Naive thymus-derived CD8-positive, alpha-beta T cell (primary cell): Measurements from ENCODE around the gene C16orf74. TPM values are rescaled to one million over a fixed set of nuclear protein-coding genes. Genes with fewer than 3 reads are reported as not detected.

Experiments
- ATAC-seq, 2 donors: fragments of 150-1000 bp; cut with Tn5 transposase in 1 of 2; sonication (Bioruptor Pico), chemical (Tn5 transposase) in 1 of 2; 1 replicate in 1 of 2; 2 replicates in 1 of 2; pipeline ENCODE4 v1.10.0; 2021; ENCODE audit warnings: mild to moderate bottlenecking in 2 of 2, moderate library complexity in 2 of 2
- POLR2A ChIA-PET: fragments of 350-600 bp; sonication (Branson Sonifier 250); formaldehyde crosslinking; loops from one replicate; lab custom pipeline; 2021; ENCODE audit warnings: antibody characterized with exemption; lab: Charles Lee
- DNase-seq, 10 donors: peaks; one replicate each; pipeline versions ENCODE4 v3.0.0 to v3.0.0-alpha.2; 2020 to 2022
- H3K27ac Mint-ChIP-seq, 10 donors: one replicate each; pipeline ENCODE4 v1.8.0; 2020 to 2022; ENCODE audit warnings: mild to moderate bottlenecking in 10 of 10, mixed read lengths in 10 of 10, moderate library complexity in 4 of 10, inconsistent platforms in 1 of 10
- H3K27me3 Mint-ChIP-seq, 5 donors: one replicate each; pipeline ENCODE4 v1.8.0; 2021 to 2022; ENCODE audit warnings: mixed read lengths in 5 of 5
- H3K36me3 Mint-ChIP-seq, 3 donors: one replicate each; pipeline ENCODE4 v1.8.0; 2020 to 2022; ENCODE audit warnings: mixed read lengths in 3 of 3, mild to moderate bottlenecking in 2 of 3, inconsistent platforms in 1 of 3
- H3K4me1 Mint-ChIP-seq, 4 donors: one replicate each; pipeline ENCODE4 v1.8.0; 2021 to 2022; ENCODE audit warnings: mixed read lengths in 4 of 4
- H3K4me3 Mint-ChIP-seq, 10 donors: one replicate each; pipeline ENCODE4 v1.8.0; 2020 to 2022; ENCODE audit warnings: mild to moderate bottlenecking in 10 of 10, mixed read lengths in 10 of 10, moderate library complexity in 6 of 10, inconsistent platforms in 1 of 10
- H3K9me3 Mint-ChIP-seq, 9 donors: one replicate each; pipeline ENCODE4 v1.8.0; 2020 to 2022; ENCODE audit warnings: mixed read lengths in 9 of 9, mild to moderate bottlenecking in 3 of 9, inconsistent platforms in 1 of 9, moderate library complexity in 1 of 9
- polyA plus RNA-seq, 3 donors: library from polyadenylated mRNA; unstranded; fragments of 300-500 nt; fragmentation: Illumina TruSeq; gene quantifications; one replicate each; pipeline ENCODE4 v1.2.3, GENCODE V29; 2021
- total RNA-seq, 8 experiments: library from RNA in 2 of 8; stranded (reverse) in 2 of 8; gene quantifications; one replicate each; pipeline ENCODE4 v1.2.3 and lab custom pipeline; 2021 to 2026

Gene C16orf74
- total and polyA plus RNA-seq, 5 experiments from 2014 or later = 16.0 to 42.3 (median 19.1) TPM

GRCh38 chr16:85724936-85725335 is 26.0 kb downstream of the C16orf74 start:
- Mint-ChIP-seq H3K9me3 (no peaks in the 10 kb centered on the region), H3K27ac (no peak overlapping the region), H3K4me3 (no peak overlapping the region), H3K27me3 (no peaks in the 10 kb centered on the region), H3K4me1 (peaks cover 4 to 18% (median 10%) of the 10 kb centered on the region in 4 donors), H3K36me3 (peaks cover 0 to 24% (median 10%) of the 10 kb centered on the region in 3 donors)
- DNase-seq (no peak), ATAC-seq (no peak)
- POLR2A ChIA-PET = interaction anchor here (1.8 kb wide), 1 partner anchor 10 kb away, joined by 5 read pairs; no protein-coding TSS in a partner anchor

GRCh38 chr16:85724126-85724879 is 26.6 kb downstream of the C16orf74 start:
- Mint-ChIP-seq H3K36me3 (peaks cover 0 to 24% (median 10%) of the 10 kb centered on the region in 3 donors), H3K4me1 (peaks cover 0 to 12% (median 6%) of the 10 kb centered on the region in 4 donors), H3K9me3 (no peaks in the 10 kb centered on the region), H3K4me3 (no peak overlapping the region), H3K27me3 (no peaks in the 10 kb centered on the region), H3K27ac (peak overlapping the region in 2 of 10 donors; percentile 20 to 59)
- no peak for DNase-seq
- POLR2A ChIA-PET = interaction anchor here (0.6 kb wide), 1 partner anchor 50 kb away, joined by 4 read pairs; no protein-coding TSS in a partner anchor
- ATAC-seq = no peak

- no peak overlapping the region for H3K4me3 Mint-ChIP-seq
- DNase-seq (no peak), ATAC-seq (no peak)
- peaks cover 0 to 5% (median 0%) of the 10 kb centered on the region in 5 donors for H3K27me3 Mint-ChIP-seq
- POLR2A ChIA-PET = interaction anchor here (0.7 kb wide), 1 partner anchor 16 kb away, joined by 10 read pairs; no protein-coding TSS in a partner anchor
- no peak overlapping the region for H3K27ac Mint-ChIP-seq
- no peaks in the 10 kb centered on the region for H3K9me3 Mint-ChIP-seq
- peaks cover 4 to 13% (median 8%) of the 10 kb centered on the region in 4 donors for H3K4me1 Mint-ChIP-seq
- peaks cover 0 to 20% (median 10%) of the 10 kb centered on the region in 3 donors for H3K36me3 Mint-ChIP-seq
Measured at GRCh38 chr16:85722128-85722893, 28.6 kb downstream of the C16orf74 start.

GRCh38 chr16:85720302-85720637 is 30.6 kb downstream of the C16orf74 start:
- no peak for DNase-seq
- POLR2A ChIA-PET = interaction anchor here (0.7 to 1.1 kb wide), 2 partner anchors 15 to 25 kb away, joined by 3 to 4 read pairs; no protein-coding TSS in a partner anchor
- peaks cover 0 to 3% (median 3%) of the 10 kb centered on the region in 3 donors for H3K36me3 Mint-ChIP-seq
- H3K27ac Mint-ChIP-seq = no peak overlapping the region
- H3K4me1 Mint-ChIP-seq = peaks cover 3 to 21% (median 16%) of the 10 kb centered on the region in 4 donors
- H3K27me3 Mint-ChIP-seq = peaks cover 0 to 9% (median 0%) of the 10 kb centered on the region in 5 donors
- ATAC-seq = no peak
- no peaks in the 10 kb centered on the region for H3K9me3 Mint-ChIP-seq
- H3K4me3 Mint-ChIP-seq = no peak overlapping the region

GRCh38 chr16:85719605-85720301 is 31.1 kb downstream of the C16orf74 start:
- no peaks in the 10 kb centered on the region for H3K9me3 Mint-ChIP-seq
- peaks cover 3 to 23% (median 18%) of the 10 kb centered on the region in 4 donors for H3K4me1 Mint-ChIP-seq
- H3K27me3 Mint-ChIP-seq = peaks cover 0 to 9% (median 0%) of the 10 kb centered on the region in 5 donors
- POLR2A ChIA-PET = interaction anchor here (0.7 to 1.1 kb wide), 2 partner anchors 15 to 25 kb away, joined by 3 to 4 read pairs; no protein-coding TSS in a partner anchor
- H3K36me3 Mint-ChIP-seq = peaks cover 0 to 3% (median 3%) of the 10 kb centered on the region in 3 donors
- H3K27ac Mint-ChIP-seq = no peak overlapping the region
- H3K4me3 Mint-ChIP-seq = no peak overlapping the region
- no peak for ATAC-seq
- DNase-seq = no peak

GRCh38 chr16:85718682-85719081 is 32.2 kb downstream of the C16orf74 start:
- Mint-ChIP-seq H3K9me3 (no peaks in the 10 kb centered on the region), H3K4me1 (peaks cover 3 to 23% (median 18%) of the 10 kb centered on the region in 4 donors), H3K27ac (no peak overlapping the region), H3K36me3 (peaks cover 0 to 2% (median 0%) of the 10 kb centered on the region in 3 donors), H3K27me3 (peaks cover 0 to 9% (median 0%) of the 10 kb centered on the region in 5 donors), H3K4me3 (no peak overlapping the region)
- no peak for DNase-seq
- no peak for ATAC-seq
- POLR2A ChIA-PET = no interaction called here

GRCh38 chr16:85718153-85718477 is 32.8 kb downstream of the C16orf74 start:
- Mint-ChIP-seq H3K4me3 (no peak overlapping the region), H3K9me3 (peaks cover 0 to under 1% (median 0%) of the 10 kb centered on the region in 9 donors), H3K27me3 (peaks cover 0 to 9% (median 0%) of the 10 kb centered on the region in 5 donors), H3K27ac (peak overlapping the region in 1 of 10 donors; percentile 28), H3K4me1 (peaks cover 3 to 23% (median 18%) of the 10 kb centered on the region in 4 donors), H3K36me3 (peaks cover 0 to 2% (median 0%) of the 10 kb centered on the region in 3 donors)
- ATAC-seq (no peak), DNase-seq (no peak)
- POLR2A ChIA-PET = no interaction called here

GRCh38 chr16:85717393-85718152 is 33.3 kb downstream of the C16orf74 start:
- Mint-ChIP-seq H3K27me3 (peaks cover 0 to 9% (median 0%) of the 10 kb centered on the region in 5 donors), H3K9me3 (peaks cover 0 to 6% (median 0%) of the 10 kb centered on the region in 9 donors), H3K4me1 (peaks cover 3 to 23% (median 18%) of the 10 kb centered on the region in 4 donors), H3K27ac (peak overlapping the region in 2 of 10 donors; percentile 28 to 48), H3K36me3 (peaks cover 0 to 3% (median 3%) of the 10 kb centered on the region in 3 donors), H3K4me3 (peak overlapping the region in 1 of 10 donors; percentile 51)
- POLR2A ChIA-PET = no interaction called here
- DNase-seq (peak in 9 of 10 donors; percentile 17 to 68 (median 49)), ATAC-seq (peak; percentile 17 to 30)

GRCh38 chr16:85716680-85717038 is 34.2 kb downstream of the C16orf74 start:
- Mint-ChIP-seq H3K4me1 (peaks cover 3 to 23% (median 18%) of the 10 kb centered on the region in 4 donors), H3K27ac (no peak overlapping the region), H3K27me3 (peaks cover 0 to 9% (median 0%) of the 10 kb centered on the region in 5 donors), H3K4me3 (no peak overlapping the region), H3K9me3 (peaks cover 0 to 11% (median 3%) of the 10 kb centered on the region in 9 donors), H3K36me3 (peaks cover 4 to 10% (median 9%) of the 10 kb centered on the region in 3 donors)
- ATAC-seq (no peak), DNase-seq (no peak)
- POLR2A ChIA-PET = no interaction called here

GRCh38 chr16:85716022-85716679 is 34.7 kb downstream of the C16orf74 start:
- Mint-ChIP-seq H3K4me1 (peaks cover 3 to 23% (median 18%) of the 10 kb centered on the region in 4 donors), H3K4me3 (peak overlapping the region in 5 of 10 donors; percentile 35 to 64 (median 47)), H3K9me3 (peaks cover 0 to 11% (median 3%) of the 10 kb centered on the region in 9 donors), H3K27ac (peak overlapping the region in 1 of 10 donors; percentile 5), H3K36me3 (peaks cover 4 to 12% (median 10%) of the 10 kb centered on the region in 3 donors), H3K27me3 (peaks cover 0 to 9% (median 0%) of the 10 kb centered on the region in 5 donors)
- POLR2A ChIA-PET = interaction anchor here (0.7 to 1.2 kb wide), 3 partner anchors 20 to 635 kb away, joined by 4 to 7 read pairs (median 4); no protein-coding TSS in a partner anchor
- DNase-seq = no peak
- no peak for ATAC-seq
